MM.1S (cell line): ENCODE measurements around the gene TRIM44.
"Not testable (repeated sequence)": the region's sequence is repeated elsewhere in the genome, so short reads cannot be mapped to it uniquely, and the experiment has no call there.

ENCODE experiments used
- DNase-seq: peaks from one replicate; pipeline ENCODE4 v3.0.0-alpha.2; 2015
- H2AFZ ChIP-seq: fragments of 300-600 bp; sonication (generic); 2 replicates; pipeline ENCODE4 v1.6.0; 2016; ENCODE audit warnings: antibody characterized with exemption, low read length
- H3F3A ChIP-seq: fragments of 300-600 bp; sonication (generic); 2 replicates; pipeline ENCODE4 v1.6.1; 2016; ENCODE audit warnings: mild to moderate bottlenecking, antibody characterized with exemption, low read length, moderate library complexity, mixed read lengths; ENCODE audit not compliant: insufficient read depth
- H3K27ac ChIP-seq: fragments of 300-600 bp; sonication (generic); 2 replicates; pipeline ENCODE4 v1.5.1; 2016; ENCODE audit warnings: mild to moderate bottlenecking, low read length
- H3K27me3 ChIP-seq: fragments of 300-600 bp; sonication (generic); replicated peaks from 2 replicates; pipeline ENCODE4 v1.6.0; 2016; ENCODE audit warnings: low read length; ENCODE audit not compliant: insufficient read depth
- H3K36me3 ChIP-seq: fragments of 300-600 bp; sonication (generic); replicated peaks from 2 replicates; pipeline ENCODE4 v1.6.1; 2016; ENCODE audit warnings: mild to moderate bottlenecking, low read length, mixed read lengths; ENCODE audit not compliant: insufficient read depth
- H3K4me1 ChIP-seq: fragments of 300-600 bp; sonication (generic); 2 replicates; pipeline ENCODE4 v1.6.1; 2016; ENCODE audit warnings: low read length, mixed read lengths
- H3K4me2 ChIP-seq: fragments of 300-600 bp; sonication (generic); 2 replicates; pipeline ENCODE4 v1.6.0; 2016; ENCODE audit warnings: low read depth, low read length
- H3K4me3 ChIP-seq: fragments of 300-600 bp; sonication (generic); 2 replicates; pipeline ENCODE4 v1.5.1; 2016; ENCODE audit warnings: low read length, mixed read lengths
- H3K79me2 ChIP-seq: fragments of 300-600 bp; sonication (generic); 2 replicates; pipeline ENCODE4 v1.6.1; 2016; ENCODE audit warnings: mixed run types, low read length, mixed read lengths
- H3K9ac ChIP-seq: fragments of 300-600 bp; sonication (generic); 2 replicates; pipeline ENCODE4 v1.6.1; 2016; ENCODE audit warnings: low read length, mixed read lengths
- H3K9me2 ChIP-seq: fragments of 300-600 bp; sonication (generic); replicated peaks from 2 replicates; pipeline ENCODE4 v1.6.1; 2016; ENCODE audit warnings: mild to moderate bottlenecking, low read length, mixed read lengths; ENCODE audit not compliant: insufficient read depth
- H3K9me3 ChIP-seq: fragments of 300-600 bp; sonication (generic); replicated peaks from 2 replicates; pipeline ENCODE4 v1.6.1; 2016; ENCODE audit warnings: mild to moderate bottlenecking, low read length, mixed read lengths; ENCODE audit not compliant: insufficient read depth
- H4K20me1 ChIP-seq: fragments of 300-600 bp; sonication (generic); 2 replicates; pipeline ENCODE4 v1.6.1; 2016; ENCODE audit warnings: mild to moderate bottlenecking, low read length, moderate library complexity, mixed read lengths; ENCODE audit not compliant: insufficient read depth
- EZH2 ChIP-seq: fragments of 300-600 bp; sonication (generic); optimal IDR thresholded peaks from 2 replicates; pipeline ENCODE3; 2017; ENCODE audit warnings: low read depth, mild to moderate bottlenecking, antibody characterized with exemption, low read length, mixed read lengths
- EZH2phosphoT487 ChIP-seq: fragments of 300-600 bp; sonication (generic); IDR thresholded peaks from 2 replicates; pipeline ENCODE4 v1.6.1; 2018; ENCODE audit warnings: antibody characterized with exemption, low read length
- TF ChIP-seq, protein P1 (sequence below): fragments of 300-600 bp; sonication (generic); IDR thresholded peaks from 2 replicates; pipeline ENCODE4 v1.5.1; 2016; ENCODE audit warnings: antibody characterized with exemption, low read length, mixed read lengths

Gene TRIM44

DNA sequence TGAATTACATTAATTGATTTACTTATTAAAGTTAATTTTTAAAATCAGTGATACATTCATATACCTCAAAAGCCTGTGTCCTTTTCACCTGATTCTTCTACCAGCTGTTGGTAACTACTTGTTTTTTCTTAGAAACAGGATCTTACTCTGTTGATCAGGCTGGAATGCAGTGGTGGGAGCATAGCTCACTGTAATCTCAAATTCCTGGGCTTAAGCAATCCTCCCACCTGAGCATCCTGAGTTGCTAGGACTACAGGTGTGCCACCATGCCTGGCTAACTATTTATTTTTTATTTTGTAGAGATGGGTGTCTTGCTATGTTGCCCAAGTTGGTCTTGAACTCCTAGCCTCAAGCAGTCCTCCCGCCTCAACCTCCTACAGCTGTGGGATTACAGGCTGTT, 4.7 kb downstream of the TRIM44 start:
- no peak for DNase-seq
- H3K36me3 ChIP-seq = no peaks in the 10 kb centered on the region
- TF ChIP-seq EZH2 (no peak), EZH2phosphoT487 (no peak)
- TF ChIP-seq, protein P1, sequence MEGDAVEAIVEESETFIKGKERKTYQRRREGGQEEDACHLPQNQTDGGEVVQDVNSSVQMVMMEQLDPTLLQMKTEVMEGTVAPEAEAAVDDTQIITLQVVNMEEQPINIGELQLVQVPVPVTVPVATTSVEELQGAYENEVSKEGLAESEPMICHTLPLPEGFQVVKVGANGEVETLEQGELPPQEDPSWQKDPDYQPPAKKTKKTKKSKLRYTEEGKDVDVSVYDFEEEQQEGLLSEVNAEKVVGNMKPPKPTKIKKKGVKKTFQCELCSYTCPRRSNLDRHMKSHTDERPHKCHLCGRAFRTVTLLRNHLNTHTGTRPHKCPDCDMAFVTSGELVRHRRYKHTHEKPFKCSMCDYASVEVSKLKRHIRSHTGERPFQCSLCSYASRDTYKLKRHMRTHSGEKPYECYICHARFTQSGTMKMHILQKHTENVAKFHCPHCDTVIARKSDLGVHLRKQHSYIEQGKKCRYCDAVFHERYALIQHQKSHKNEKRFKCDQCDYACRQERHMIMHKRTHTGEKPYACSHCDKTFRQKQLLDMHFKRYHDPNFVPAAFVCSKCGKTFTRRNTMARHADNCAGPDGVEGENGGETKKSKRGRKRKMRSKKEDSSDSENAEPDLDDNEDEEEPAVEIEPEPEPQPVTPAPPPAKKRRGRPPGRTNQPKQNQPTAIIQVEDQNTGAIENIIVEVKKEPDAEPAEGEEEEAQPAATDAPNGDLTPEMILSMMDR = no peak
- no peak overlapping the region for H3K27ac ChIP-seq
- peaks cover 20% of the 10 kb centered on the region for H3F3A ChIP-seq
- no peaks in the 10 kb centered on the region for H3K9me2 ChIP-seq
- H3K4me1 ChIP-seq = peaks cover 18% of the 10 kb centered on the region
- H3K9me3 ChIP-seq = no peaks in the 10 kb centered on the region
- H4K20me1 ChIP-seq = no peaks in the 10 kb centered on the region
- H3K79me2 ChIP-seq = peaks cover 80% of the 10 kb centered on the region
- no peaks in the 10 kb centered on the region for H3K27me3 ChIP-seq
- no peak overlapping the region for H3K4me3 ChIP-seq
- no peak overlapping the region for H3K4me2 ChIP-seq
- no peak overlapping the region for H3K9ac ChIP-seq
- no peak overlapping the region for H2AFZ ChIP-seq

DNA sequence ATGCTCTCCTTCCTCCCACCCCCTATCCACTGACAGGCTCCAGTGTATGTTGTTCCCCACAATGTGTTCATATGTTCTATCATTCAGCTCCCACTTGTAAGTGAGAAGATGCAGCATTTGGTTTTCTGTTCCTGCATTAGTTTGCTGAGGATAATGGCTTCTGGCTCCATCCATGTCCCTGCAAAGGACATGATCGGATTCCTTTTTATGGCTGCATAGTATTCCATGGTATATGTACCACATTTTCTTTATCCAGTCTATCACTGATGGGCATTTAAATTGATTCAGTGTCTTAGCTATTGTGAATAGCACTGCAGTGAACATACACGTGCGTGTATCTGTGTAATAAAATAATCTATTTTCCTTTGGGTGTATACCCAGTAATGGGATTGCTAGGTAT, 5.8 kb downstream of the TRIM44 start:
- H3K27ac ChIP-seq, H3K4me3 ChIP-seq, H3K9ac ChIP-seq, DNase-seq, H3K9me2 ChIP-seq, H3K9me3 ChIP-seq, H2AFZ ChIP-seq, H3K27me3 ChIP-seq, H3K4me2 ChIP-seq, H4K20me1 ChIP-seq, H3K36me3 ChIP-seq: not testable (repeated sequence)
- Histone ChIP-seq H3F3A (peaks cover 12% of the 10 kb centered on the region), H3K79me2 (peaks cover 86% of the 10 kb centered on the region), H3K4me1 (peaks cover 14% of the 10 kb centered on the region)

DNA sequence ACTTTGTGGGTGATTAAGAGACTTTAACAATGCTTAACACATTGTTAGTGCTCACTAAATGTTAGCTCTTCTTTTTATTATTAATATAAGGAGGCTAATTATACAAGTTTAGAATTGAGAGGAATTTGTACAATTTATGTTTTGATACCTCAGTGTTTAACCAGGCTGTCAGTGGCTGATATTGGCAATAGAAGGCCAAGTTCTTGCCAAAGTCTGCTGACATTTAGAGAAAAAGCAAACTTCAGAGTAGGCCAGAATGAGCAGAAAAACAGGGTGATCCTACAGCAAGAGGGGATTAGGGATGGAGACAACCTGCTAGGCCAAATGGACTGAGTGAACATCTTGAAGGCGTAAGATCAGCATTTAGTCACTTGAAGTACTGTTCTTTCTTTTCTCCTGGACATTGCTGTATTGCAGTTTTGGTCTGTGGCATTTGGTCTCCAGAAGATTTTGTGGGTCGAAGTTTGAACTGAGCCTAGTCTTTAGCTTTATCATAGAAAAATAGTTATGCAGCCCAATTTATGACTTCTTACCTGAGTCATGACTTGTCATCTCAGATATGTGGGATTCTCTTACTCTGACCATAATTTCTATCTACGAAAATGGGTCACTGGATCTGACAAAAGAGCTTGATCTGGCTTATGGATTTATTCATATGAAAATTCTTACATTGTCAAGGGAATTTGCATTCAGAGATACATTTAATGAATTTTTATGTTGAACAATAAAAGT, 9.0 kb downstream of the TRIM44 start:
- no peaks in the 10 kb centered on the region for H3K9me3 ChIP-seq
- DNase-seq = no peak
- TF ChIP-seq EZH2phosphoT487 = no peak
- TF ChIP-seq EZH2 = no peak
- TF ChIP-seq, protein P1 = no peak
- no peak overlapping the region for H3K4me2 ChIP-seq
- no peak overlapping the region for H2AFZ ChIP-seq
- no peak overlapping the region for H3K9ac ChIP-seq
- no peaks in the 10 kb centered on the region for H3K36me3 ChIP-seq
- no peak overlapping the region for H3K4me3 ChIP-seq
- no peaks in the 10 kb centered on the region for H4K20me1 ChIP-seq
- no peak overlapping the region for H3K27ac ChIP-seq
- H3F3A ChIP-seq = no peaks in the 10 kb centered on the region
- H3K9me2 ChIP-seq = no peaks in the 10 kb centered on the region
- no peaks in the 10 kb centered on the region for H3K27me3 ChIP-seq
- peaks cover 81% of the 10 kb centered on the region for H3K79me2 ChIP-seq
- H3K4me1 ChIP-seq = peaks cover 15% of the 10 kb centered on the region

DNA sequence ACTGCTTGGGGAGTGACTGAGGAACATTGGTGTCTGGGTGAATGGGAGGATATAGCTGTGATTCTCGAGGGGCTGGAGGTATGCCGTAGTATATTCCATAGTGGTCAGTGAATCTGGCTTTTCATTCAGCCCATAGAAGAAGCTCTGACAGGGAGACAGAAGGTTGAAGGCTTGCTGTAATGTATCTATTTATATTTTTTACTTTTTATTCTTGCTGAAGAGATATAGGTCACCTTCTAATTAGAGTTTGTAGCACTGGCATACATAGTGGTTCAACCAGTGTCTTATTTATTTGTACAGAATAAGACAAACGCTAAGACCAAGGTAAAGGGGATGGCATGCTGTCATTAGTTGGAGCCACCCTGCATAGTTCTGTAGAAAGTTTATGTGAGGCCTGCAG, 10.0 kb downstream of the TRIM44 start:
- TF ChIP-seq EZH2phosphoT487 (no peak), EZH2 (no peak)
- TF ChIP-seq, protein P1 = no peak
- no peaks in the 10 kb centered on the region; the same call in 1 of the 2 replicates for H4K20me1 ChIP-seq
- H3K9ac ChIP-seq = no peak overlapping the region
- H3K9me3 ChIP-seq = no peaks in the 10 kb centered on the region
- peaks cover 20% of the 10 kb centered on the region for H3K4me1 ChIP-seq
- H3K27ac ChIP-seq = no peak overlapping the region
- H3F3A ChIP-seq = no peaks in the 10 kb centered on the region
- H3K9me2 ChIP-seq = no peaks in the 10 kb centered on the region
- no peak overlapping the region for H3K4me2 ChIP-seq
- peaks cover 78% of the 10 kb centered on the region for H3K79me2 ChIP-seq
- H3K27me3 ChIP-seq = no peaks in the 10 kb centered on the region
- H3K4me3 ChIP-seq = no peak overlapping the region
- H2AFZ ChIP-seq = no peak overlapping the region
- H3K36me3 ChIP-seq = no peaks in the 10 kb centered on the region
- DNase-seq = no peak
